Measurements from ENCODE around the gene MALRD1.

MALRD1 gene

GRCh38 chr10:19231034-19231433, 182.4 kb downstream of the MALRD1 start:
- no peak for DNase-seq

- no peak for DNase-seq
Measured at GRCh38 chr10:19245889-19246752, 197.5 kb downstream of the MALRD1 start.

GRCh38 chr10:19247843-19248242, 199.2 kb downstream of the MALRD1 start:
- DNase-seq = no peak

- DNase-seq = no peak
Measured at GRCh38 chr10:19250546-19250945, 201.9 kb downstream of the MALRD1 start.

- DNase-seq = no peak
Measured at GRCh38 chr10:19252531-19252930, 203.9 kb downstream of the MALRD1 start.

- no peak for DNase-seq
Measured at GRCh38 chr10:19256331-19256730, 207.7 kb downstream of the MALRD1 start.

- DNase-seq = no peak
Measured at GRCh38 chr10:19263262-19263661, 214.7 kb downstream of the MALRD1 start.

GRCh38 chr10:19283285-19283684, 234.7 kb downstream of the MALRD1 start:
- DNase-seq = no peak

- DNase-seq = no peak
Measured at GRCh38 chr10:19283786-19284185, 235.2 kb downstream of the MALRD1 start.

GRCh38 chr10:19290770-19291169, 242.2 kb downstream of the MALRD1 start:
- DNase-seq = no peak

- DNase-seq = no peak
Measured at GRCh38 chr10:19294233-19294632, 245.6 kb downstream of the MALRD1 start.

- no peak for DNase-seq
Measured at GRCh38 chr10:19299645-19300044, 251.0 kb downstream of the MALRD1 start.

GRCh38 chr10:19302117-19302516, 253.5 kb downstream of the MALRD1 start:
- no peak for DNase-seq

GRCh38 chr10:19310066-19310465, 261.5 kb downstream of the MALRD1 start:
- no peak for DNase-seq

- DNase-seq = no peak
Measured at GRCh38 chr10:19316204-19316870, 267.7 kb downstream of the MALRD1 start.

GRCh38 chr10:19317952-19318351, 269.4 kb downstream of the MALRD1 start:
- DNase-seq = no peak

GRCh38 chr10:19325581-19325980, 277.0 kb downstream of the MALRD1 start:
- DNase-seq = no peak

GRCh38 chr10:19328582-19328981, 280.0 kb downstream of the MALRD1 start:
- DNase-seq = no peak

- no peak for DNase-seq
Measured at GRCh38 chr10:19329475-19329874, 280.9 kb downstream of the MALRD1 start.

- DNase-seq = no peak
Measured at GRCh38 chr10:19332304-19332703, 283.7 kb downstream of the MALRD1 start.

- no peak for DNase-seq
Measured at GRCh38 chr10:19333631-19334030, 285.0 kb downstream of the MALRD1 start.

GRCh38 chr10:19347621-19348020, 299.0 kb downstream of the MALRD1 start:
- DNase-seq = no peak

GRCh38 chr10:19367176-19367575, 318.6 kb downstream of the MALRD1 start:
- peak; percentile 17 for DNase-seq

- DNase-seq = no peak
Measured at GRCh38 chr10:19373988-19374387, 325.4 kb downstream of the MALRD1 start.
